Kidney glomerular epithelial cell (primary cell): ENCODE measurements around the gene HIPK1.
A peak's percentile ranks its signal among the peaks of the same experiment; 100 is the strongest.

Experiments used
- DNase-seq: peaks from one replicate; lab custom pipeline; 2025; lab: John Stamatoyannopoulos, UW

HIPK1 gene

DNA sequence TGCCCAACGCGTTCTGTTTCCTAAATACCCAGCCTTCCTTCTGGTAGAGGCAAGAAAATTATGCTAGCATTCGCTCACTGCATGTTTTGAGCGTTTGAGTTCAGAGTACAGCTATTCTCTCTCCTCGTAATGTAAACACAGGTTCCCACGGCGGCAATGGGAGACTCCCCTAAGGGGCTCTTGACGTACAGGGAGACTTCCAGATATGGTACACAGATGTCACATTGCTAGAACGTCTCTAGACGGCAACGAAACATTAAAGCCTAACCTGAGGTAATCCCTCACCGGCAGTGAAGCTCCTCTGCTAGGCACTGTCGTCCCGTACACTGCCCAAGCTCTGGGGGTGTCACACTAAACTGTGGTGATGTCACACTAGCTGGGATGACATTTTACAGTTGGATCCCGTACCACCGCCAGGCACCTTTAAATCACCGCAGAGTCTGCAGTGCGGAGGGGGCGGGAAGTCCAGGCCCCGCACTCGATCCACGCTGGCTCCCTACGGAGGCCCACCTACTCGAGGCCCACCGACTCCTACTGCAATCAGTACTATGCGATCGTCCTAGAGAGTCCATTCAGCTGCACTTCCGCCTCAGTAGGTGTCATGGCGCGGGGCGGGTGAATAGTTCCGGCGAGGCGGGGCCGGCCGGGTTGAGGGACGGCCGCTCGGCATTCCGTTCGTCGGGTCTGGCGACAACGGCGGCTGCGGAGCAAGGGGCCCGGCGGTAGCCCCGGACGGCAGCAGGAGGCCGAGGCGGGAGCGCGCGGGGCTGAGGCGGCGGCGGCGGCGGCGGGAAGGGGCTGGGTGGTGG is at the start of gene HIPK1:
Gene HIPK1 (plus strand): TSS at position 384 of the 809 bp plus-strand sequence.
- peak; percentile 79 for DNase-seq

DNA sequence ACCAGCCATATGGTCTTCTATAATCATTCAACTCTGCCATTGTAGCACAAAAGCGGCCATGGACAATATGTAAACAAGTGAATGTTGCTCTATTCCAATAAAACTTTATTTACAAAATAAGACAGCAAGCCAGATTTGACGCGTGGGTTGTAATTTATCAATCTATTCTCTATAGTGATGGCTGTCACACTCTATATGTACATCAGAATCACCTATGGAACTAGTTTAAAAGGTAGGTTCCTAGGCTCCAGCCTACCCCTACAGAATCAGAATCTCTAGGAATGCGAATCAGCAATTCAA is 49.4 kb upstream of the HIPK1 start:
- no peak for DNase-seq

DNA sequence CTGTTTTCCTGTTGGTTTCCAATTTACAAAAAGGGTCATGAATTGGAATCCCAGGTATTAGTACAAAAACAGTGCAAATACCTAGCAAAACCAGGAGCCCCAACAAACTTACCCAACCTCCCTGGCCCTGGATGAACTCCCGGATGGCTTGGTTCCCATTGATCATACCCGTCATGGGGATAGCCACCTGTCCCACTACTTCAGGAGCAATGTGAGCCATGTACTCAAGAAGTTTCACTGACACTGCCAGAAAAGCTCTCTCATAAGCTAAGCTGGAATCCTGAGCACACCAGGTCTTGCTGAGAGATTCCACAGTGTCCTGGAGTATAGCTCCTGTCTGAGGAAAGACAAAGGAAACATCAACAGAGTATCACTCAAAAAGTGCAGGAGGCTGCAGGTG is 47.5 kb upstream of the HIPK1 start:
- no peak for DNase-seq

DNA sequence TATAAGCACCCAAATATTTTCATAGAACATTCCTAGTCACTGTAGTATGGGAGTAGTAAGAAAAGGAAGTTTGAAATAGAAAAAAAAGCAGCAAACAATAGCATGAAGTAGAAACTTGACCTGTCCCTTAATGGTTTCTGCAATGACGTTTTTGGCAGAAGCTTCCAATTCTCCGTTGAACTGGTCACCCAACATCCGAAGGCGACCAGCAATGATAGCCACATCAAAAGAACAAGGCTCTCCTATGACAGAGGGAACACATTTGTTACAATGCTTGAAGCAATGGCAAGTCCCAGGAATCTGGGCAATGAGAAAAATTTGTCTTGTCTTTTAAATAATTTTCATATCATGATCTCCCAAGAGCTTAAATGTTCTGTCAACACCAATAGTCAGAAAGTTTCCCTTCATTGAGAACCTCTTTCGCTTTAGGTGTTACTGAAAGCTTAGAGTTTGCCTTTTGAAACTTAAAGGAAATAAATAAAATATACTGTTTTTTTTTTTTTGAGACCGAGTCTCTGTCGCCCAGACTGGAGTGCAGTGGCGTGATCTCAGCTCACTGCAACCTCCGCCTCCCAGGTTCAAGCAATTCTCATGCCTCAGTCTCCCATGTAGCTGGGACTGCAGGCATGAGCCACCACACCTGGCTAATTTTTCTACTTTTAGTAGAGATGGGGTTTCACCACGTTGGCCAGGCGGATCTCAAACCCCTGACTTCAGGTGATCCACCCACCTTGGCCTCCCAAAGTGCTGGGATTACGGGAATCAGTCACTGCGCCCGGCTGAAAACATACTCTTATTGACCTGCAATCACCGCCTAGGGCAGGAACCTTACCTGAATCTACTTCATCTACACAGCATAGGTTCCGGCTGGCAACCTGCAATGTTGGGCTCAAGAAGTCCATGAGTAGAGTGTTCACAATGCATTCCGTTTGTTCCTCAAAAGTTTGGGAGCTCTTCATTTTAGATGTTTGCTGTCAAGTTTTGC is 42.4 kb upstream of the HIPK1 start:
- DNase-seq: no peak

DNA sequence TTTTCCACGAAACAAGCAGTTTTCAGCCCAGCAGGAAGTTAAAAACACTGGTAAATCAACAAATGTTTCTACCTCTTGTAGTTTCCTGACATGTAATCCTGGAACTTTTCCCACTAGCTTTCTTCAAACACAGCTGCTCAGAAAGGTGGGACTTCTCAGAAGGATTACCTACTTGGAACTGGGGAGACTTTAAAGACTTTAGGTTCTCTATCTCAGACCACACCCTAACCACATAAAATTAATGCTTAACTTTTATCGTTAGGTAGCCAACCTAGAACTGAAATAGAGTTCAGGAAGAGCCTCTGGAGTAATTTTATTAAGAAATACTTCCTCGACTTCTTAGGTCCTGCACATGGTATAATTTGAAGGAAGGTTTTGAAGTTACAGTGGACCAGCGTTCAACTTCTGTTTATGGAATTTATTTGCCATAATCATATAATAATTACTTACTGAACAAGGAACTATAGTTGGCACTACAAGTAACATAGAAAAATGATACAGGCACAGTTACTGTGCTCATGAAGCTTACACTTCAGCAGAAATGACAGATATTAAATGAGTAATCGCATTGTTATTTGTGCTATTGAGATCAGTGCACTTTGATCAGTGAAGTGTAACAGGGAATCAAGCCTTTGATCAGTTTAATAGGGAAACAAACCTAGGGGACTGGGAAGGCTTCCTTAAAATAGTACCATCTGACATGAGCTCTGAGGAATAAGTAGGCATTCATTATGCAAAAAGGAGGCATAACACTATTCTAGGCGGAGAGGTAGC is 41.5 kb upstream of the HIPK1 start, which contains the start of gene BCL2L15:
Gene BCL2L15 (minus strand): TSS at position 180 of the 774 bp plus-strand sequence. CDS start 206 bp downstream, outside the sequence.
- peak; percentile 62 for DNase-seq

DNA sequence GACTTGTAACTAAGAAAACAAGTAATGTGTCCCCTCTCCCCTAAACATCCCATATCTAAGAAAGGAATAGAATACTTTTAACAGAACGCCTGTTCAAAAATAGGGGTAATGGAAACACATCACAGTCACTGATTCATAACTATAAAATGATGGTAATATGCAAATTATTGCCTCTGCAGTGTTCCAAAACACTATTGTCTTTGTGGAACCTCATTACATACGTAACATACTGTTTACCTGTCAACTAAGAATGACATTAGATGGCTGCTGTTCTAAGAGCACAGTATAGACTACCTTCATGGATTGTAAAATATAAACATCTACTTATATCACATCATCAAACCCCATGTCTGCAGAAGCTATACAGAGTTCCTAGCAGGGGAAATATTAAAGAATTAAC is 38.3 kb upstream of the HIPK1 start:
- no peak for DNase-seq

DNA sequence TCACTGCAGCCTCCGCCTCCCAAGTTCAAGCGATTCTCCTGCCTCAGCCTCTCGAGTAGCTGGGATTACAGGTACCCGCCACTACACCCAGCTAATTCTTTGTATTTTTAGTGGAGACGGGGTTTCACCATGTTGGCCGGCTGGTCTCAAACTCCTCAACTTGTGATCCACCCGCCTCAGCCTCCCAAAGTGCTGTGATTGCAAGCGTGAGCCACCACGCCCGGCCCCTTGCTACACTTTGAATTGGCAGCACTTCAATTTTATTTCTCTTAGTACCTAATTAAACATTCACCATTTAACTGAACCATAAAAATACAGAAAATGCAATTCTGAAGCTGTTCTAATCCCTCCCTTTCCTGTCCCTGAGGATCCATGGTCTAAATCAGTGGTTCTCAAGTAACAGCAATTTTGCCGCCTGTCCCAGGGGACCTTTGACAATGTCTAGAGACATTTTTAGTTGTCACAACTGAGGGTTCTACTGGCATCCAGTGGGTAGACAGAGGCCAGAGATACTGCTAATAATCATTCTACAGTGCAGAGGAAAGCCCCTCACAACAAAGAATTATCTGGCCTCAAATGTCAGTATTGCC is 37.4 kb upstream of the HIPK1 start:
- DNase-seq: no peak

DNA sequence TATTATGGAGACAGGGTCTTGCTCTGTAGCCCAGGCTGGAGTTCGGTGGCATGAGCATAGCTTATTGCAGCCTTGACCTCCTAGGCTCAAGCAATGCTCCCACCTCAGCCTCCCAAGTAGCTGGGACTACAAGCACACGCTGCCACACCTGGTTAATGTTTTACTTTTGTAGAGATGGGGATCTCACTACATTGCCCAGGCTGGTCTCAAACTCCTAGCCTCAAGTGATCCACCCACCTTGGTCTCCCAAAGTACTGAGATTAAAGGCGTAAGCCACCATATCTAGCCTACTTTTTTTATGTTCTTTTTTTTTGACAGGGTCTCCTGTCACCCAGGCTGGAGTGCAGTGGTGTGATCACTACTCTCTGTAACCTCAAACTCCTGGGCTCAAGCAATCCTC is 35.9 kb upstream of the HIPK1 start:
- DNase-seq: no peak

DNA sequence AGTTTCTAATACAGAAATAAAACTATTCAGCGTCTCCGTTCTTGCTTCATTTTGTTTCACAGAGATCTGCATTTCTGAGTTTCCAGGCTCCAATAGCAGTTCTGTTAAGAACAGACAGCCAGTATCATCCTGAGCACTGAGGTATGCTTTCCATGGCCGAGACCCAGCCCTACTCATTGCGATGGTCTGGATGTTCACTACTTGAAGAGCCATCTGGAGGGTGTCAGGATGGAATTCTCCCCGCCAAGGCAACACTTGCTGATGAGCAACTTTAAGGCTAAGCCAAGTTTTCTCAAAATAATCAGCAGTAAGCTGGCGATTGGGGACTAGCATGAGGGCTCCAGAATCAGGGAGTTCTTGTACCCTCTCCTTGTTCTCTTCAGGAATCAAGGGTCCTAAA is 34.0 kb upstream of the HIPK1 start:
- no peak for DNase-seq

DNA sequence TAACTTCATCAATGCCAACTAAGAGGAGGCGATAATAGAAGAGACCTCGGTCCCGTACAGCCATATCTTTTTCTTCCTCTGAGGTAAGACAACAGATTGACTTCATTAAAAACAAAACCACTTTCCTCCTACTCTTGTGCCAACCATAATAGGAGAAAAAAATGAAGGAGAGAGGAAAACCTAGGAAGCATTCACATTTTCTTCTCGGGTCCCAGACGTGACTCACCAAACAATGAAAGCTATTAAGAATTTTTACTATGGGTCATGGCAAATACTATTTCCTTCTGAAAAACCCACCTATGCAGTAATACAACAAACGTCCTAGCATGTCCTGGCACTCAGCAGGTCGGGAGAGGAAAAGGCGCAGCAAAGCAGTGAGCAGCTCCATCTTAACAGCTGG is 33.2 kb upstream of the HIPK1 start:
- no peak for DNase-seq

DNA sequence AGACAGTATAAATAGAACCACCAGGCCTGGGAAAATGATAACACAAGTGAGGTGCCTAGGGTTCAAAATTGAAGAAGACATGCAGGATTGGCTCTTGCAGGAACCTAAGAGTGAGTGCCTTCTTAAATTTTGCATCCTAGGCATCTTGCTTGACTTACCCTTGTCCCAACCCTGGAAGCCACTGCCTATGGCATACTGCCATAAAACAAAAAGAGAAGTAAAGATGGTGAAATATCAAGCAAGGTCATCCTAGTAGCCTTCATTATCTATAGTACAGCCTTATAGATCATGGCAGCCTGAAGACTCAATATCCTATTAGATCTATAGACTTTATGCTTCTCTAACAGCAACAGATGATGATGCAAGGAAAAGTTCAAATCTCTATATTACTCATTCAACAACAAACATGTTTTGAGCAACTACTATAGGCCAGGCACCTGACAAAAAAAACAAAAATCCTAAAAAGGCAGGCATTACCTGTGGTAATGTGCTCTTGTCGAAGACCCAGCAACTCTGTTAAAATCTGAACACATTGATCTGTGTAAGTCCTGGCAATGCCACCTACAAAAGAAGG is 30.8 kb upstream of the HIPK1 start:
- DNase-seq: no peak

DNA sequence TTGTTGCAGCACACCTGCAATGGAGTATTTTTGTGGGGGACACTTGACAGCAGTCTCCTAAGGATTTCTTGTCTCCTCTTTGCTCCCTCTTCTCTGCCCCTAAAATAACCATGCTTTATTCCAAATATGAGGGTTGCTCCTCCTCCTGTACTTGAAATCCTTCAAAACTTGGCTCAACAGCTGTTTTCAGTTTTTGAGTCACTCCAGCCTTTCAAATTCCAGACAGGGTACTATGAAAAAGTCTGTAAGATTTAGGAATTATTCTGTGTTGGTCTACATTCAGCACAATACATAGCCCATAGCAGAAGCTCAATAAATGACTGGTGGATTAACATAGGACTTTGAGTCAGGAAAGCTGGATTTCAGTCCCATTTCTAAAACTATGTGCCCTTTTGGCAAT is 30.0 kb upstream of the HIPK1 start:
- no peak for DNase-seq

DNA sequence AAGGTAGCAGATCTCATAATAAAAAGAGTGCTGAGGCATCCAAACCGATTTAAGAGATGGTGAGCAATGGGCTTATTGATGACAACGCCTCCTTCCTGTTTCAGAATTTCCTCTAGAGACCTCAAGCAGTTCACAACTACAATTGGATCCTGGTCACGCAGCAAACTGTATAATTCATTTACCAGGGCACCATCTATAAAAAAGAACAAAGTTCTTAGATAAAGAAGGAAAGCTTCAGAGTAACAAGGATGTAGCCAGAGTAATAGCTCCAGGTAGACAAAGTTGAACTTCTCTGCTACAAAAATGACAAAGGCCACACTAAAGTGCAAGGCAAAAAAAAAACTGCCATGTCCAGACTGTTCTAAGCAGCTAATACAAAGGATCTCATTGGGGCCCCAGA is 27.9 kb upstream of the HIPK1 start:
- no peak for DNase-seq

DNA sequence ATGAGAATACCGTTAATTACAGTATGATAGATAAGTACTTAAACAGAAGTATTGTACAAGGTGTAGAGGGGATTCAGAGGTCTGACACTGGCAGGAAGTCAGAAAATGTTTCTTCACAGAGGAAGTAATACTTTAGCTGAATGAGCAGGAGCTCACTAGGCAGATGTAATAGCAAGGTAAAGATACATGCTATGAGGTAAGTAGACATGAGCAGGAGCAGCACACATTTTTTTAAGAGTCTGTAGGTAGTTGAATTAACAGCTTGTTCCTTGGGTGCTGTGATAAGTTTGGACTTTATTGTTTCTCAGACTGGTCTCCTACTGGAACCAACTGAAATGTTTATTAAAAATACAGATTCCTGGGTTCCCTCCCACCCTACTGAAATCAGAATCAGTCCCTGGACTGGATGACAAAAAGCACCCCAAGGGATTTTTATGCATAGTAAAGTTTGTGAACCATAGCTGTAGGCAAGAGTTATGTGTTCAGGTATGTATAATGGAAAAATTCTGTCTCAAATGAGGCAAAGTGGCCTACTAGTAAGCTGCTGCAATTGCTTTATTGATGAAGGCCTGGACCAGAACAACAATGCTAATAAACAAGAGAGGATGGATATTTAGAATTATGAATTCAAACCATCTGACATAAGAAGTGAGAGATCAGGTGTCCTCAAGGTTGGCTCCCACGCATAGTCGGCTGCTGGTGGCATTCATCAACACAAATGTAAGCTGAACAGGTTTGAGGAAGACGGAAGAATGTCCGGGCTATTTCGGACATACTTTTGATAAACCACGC is 25.4 kb upstream of the HIPK1 start:
- DNase-seq: no peak

DNA sequence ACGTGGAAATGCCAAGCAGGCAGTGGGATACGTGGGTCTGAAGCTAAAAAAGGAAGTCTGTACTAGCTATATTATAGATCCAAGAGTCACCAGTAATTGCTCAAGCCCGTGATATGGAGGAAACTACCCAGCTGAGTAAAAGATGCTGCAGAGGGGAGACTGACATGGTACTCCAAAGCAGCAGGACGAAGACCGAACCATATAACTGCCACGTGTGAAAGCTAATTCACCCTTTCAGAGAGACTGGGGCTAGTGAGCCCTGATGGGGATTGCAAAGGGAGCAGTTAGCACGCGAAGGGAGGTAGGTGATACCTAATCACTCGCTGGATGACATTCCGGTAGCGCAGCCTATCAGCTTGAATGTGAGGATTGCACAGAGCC is 24.8 kb upstream of the HIPK1 start:
- DNase-seq: no peak

DNA sequence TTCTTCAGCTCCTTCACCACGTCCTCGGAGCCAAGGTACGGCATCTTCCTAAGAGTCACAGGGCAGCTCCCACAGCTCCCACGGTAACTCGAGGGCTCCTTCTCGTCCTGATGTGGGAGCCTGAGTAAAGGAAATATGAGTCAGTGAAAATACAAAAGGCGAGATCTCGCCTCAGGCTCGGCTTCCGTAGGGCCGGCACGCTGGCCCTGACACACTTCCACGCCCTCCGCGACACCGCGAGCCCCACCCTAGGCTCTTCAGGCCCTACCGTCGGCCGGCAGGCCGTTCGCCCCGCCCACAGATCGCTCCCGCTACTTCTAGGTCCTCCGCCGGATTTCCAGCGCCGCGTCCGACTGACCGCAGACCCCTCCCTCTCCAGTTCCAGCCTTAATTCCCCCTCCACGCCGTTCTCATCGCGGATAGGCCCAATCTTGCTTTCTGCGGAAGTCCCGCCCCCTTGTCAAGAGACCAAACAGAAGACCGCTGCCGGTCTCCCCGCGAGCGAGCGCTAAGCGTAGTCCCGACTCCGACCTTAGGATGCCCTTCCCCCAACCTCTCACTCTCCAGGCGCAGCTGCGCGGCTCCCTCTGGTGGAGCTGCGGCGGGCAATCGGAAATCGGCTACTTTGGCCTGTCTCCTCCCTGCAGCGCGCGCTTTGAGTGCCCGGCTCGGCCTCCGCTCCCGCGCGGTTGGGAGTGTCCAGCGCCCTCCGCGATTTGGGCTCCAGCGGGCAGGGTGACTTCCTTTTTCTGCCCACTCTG is 24.3 kb upstream of the HIPK1 start, which contains the start of the genes AP4B1 and DCLRE1B:
Gene AP4B1 (minus strand): TSS at position 126 of the 761 bp plus-strand sequence. CDS start 82 bp downstream, at position 44.
Gene DCLRE1B (plus strand): TSS at position 653 of the 761 bp plus-strand sequence. CDS start 261 bp downstream, outside the sequence.
- peak; percentile 99 for DNase-seq

DNA sequence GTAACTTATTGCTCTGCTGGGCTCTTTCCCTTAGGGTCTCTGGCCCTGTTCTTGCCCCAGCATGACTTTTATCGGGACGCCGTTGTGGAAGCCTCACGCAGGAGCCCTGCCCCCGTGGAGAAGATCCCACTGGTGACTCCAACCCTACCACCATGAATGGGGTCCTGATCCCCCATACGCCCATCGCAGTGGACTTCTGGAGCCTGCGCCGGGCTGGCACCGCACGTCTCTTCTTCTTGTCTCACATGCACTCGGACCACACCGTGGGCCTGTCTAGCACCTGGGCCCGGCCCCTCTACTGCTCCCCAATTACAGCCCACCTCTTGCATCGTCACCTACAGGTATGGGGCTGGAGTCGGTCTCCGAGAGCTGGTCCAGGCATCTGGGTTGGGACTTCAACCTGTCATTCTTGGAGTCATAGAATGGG is 23.7 kb upstream of the HIPK1 start:
- DNase-seq: no peak

DNA sequence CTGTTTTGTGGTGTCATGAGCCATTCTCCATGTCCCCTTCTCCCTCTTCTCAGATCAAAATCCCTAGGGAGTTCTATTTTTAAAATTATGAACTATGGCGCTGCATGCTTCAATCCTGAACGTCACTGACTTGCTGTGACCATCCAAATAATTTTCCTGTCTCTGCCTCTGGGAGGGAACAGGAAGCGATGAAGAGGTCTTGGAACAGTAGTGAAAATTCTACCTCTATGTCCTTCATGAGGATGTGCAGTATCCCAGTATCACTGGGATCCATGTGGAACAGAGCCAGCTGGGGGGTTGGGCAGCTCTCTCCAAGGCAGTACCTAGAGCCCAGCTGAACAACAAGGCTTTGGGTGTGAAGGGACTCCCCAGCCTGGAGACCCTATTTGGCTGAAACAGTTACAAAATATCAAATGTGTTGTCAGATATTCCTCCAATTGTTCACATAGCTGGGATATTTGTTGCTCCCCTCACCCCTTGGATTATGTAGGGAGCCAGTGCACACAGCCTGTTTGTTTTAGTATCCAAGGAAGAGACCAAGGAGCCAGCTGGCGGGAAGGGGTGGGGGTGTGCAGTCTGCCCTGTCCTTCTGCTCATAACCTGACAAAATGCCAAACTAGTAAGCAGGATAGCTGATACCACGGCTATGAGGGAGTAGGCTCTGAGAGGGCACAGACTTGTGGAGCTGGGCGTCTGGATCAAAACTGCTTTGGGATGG is 16.4 kb upstream of the HIPK1 start:
- DNase-seq: peak; percentile 74

DNA sequence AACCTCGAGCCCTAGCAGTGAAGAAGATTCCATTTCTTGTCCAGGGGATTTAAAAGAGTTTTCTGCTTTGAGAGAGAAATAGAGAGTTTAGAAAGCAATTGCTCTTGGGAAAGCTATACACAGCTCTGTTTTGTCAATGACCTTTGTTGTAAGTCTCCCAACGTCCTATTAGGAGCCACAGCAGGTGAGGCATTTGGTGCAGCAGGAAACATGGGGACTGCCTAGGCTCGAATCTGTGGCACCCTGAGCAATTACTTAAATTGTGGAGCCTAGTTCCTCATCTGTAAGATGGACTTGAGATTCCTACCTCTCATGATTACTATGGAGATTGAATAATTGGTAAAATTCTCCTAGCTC is 15.8 kb upstream of the HIPK1 start:
- no peak for DNase-seq
